GM18498 (cell line): Measurements from ENCODE around the gene RNF5.
A peak's percentile ranks its signal among the peaks of the same experiment; 100 is the strongest.
"Not testable (repeated sequence)": the region's sequence is repeated elsewhere in the genome, so short reads cannot be mapped to it uniquely, and the experiment has no call there.

ENCODE experiments used
- ATAC-seq: cut with Tn5 transposase; IDR thresholded peaks from one replicate; pipeline ENCODE4 v1.9.1; 2021; ENCODE audit warnings: mild to moderate bottlenecking, moderate library complexity; ENCODE audit not compliant: unreplicated experiment

RNF5 gene

DNA sequence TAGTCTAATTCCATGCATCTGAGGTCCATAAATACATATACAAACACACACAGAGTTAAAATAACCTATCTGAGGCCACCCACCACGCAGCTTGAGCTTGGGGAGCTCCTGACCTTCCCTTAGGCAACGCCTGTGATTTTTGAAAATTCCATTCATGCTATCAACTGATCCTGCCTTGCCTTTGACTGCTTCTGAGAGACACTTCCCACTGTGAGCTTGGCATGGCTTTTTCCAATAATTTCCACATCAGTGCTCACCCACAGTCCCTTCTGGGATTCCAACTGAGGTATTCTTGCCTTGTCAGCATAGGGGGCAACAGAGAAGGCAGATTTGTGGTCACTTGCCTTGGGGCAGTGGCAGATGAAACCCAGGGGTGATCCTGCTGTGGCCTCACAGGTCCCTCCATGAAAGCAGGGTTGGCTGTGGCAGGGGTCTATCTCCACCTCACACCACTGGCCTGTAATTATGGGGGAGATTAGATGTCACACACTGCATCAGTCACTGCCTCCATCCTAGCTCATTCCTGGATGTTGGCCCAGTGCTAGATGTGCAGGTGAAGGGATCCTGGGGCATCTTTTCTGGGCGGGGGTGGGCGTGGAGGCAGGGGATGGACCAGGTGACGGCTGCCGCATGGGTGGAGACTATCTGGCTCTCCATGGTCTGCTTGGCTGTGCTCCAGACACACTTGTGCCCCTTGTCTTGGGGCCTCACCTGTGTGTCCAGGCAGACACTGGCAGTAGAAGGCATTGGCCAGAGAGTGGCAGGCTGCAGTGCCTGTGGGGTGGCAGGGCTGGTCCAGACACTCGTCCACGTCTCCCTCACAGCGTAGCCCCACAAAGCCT is 25.4 kb downstream of the RNF5 start:
- ATAC-seq: no peak

- no peak for ATAC-seq
Observed at GRCh38 chr6:32204268-32204715, 26.1 kb downstream of the RNF5 start.

- no peak for ATAC-seq
Observed at GRCh38 chr6:32208996-32209395, 30.8 kb downstream of the RNF5 start.

GRCh38 chr6:32210191-32210601 is 32.0 kb downstream of the RNF5 start:
- no peak for ATAC-seq

GRCh38 chr6:32211432-32211831 is 33.2 kb downstream of the RNF5 start:
- ATAC-seq: not testable (repeated sequence)

GRCh38 chr6:32212076-32212760 is 34.0 kb downstream of the RNF5 start:
- no peak for ATAC-seq

DNA sequence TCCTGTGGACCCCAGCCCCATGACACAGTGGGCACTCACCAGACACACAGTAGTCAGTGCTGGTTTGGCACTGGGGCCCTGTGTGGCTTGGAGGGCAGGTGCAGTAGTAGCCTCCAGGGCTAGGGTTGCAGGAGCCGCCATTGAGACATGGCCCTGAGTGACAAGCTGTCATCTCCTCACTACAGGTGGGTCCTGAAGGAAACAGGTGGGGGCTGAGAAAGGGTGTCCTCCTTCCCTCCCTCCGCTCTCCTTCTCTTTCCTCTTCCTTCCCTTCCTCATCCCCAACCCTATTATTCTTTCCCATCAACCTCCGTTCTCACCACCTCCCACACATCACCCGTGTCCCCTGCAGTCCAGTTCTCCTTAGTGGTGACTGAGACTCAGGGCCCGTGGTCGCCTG is 35.4 kb downstream of the RNF5 start:
- ATAC-seq: no peak

GRCh38 chr6:32214126-32214525 is 35.9 kb downstream of the RNF5 start:
- ATAC-seq: no peak

- ATAC-seq: no peak
Observed at GRCh38 chr6:32215617-32216016, 37.4 kb downstream of the RNF5 start.

DNA sequence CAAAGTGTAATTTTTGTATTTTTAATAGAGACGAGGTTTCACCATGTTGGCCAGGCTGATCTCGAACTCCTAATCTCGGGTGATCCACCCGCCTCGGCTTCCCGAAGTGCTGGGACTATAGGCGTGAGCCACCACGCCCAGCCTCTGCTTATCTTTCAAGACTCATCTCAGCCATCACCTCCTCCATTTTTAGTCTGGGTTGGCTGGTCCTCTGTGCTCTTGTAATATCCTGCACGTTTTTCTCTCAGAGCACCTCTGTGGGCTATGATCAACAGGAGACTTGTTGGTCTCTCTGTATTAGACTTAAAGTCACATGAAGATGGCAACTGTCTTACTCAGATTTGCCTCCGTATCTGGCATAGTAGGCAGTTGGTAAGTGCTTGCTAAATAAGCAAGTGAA is 38.1 kb downstream of the RNF5 start:
- no peak for ATAC-seq

- ATAC-seq: no peak
Observed at GRCh38 chr6:32216998-32217397, 38.8 kb downstream of the RNF5 start.

DNA sequence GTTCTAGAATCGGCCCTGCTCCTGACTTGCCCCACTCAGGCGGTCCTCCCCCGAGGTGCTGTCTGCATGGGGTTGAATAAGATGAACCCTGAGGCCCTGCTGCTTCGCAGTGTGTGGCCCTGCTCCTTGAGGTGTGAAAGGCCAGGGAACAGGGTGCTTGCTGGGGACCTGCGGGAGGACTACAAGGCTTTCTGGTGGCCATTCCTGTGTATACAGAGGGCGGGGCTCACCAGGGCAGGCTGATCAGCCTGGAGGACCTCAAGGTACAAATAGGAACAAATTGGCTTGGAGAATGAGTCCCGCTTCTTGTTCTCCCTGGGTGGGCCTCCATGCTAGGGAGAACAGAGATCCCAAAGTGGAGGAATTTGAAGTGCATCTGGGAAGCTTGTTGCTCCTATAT is 40.0 kb downstream of the RNF5 start:
- no peak for ATAC-seq

DNA sequence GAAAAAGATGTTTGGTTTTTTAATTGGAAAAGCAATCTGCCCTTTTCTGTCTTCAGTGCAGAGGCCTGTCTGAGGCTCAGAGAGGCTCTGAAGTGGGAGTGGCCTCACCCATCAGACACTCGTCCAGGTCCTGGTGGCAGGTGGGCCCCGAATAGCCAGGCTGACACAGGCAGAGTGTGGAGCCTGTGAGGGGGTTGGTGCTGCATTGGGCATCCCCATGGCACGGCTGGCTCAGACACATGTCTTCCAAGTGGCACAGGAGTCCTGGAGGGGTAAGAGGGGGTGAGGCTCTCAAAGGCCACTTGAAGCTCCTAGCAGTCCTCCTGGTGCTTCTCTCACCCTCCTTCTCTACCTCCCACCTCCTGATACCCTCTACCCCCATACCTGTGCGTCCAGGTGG is 41.8 kb downstream of the RNF5 start:
- ATAC-seq: no peak

GRCh38 chr6:32222333-32223230 is 44.4 kb downstream of the RNF5 start:
- ATAC-seq: no peak

GRCh38 chr6:32223258-32224235 is 45.3 kb downstream of the RNF5 start, which contains the start of gene NOTCH4:
NOTCH4 (minus strand) TSS chr6:32224067; CDS start chr6:32223928, 139 bp downstream.
- ATAC-seq: no peak

- peak; percentile 55 for ATAC-seq
Observed at GRCh38 chr6:32224696-32225095, 46.5 kb downstream of the RNF5 start.

GRCh38 chr6:32226434-32226833 is 48.2 kb downstream of the RNF5 start:
- no peak for ATAC-seq
